Caco-2 (cell line): Measurements from ENCODE around the gene PSORS1C2. TPM values are rescaled to one million over a fixed set of nuclear protein-coding genes. Genes with fewer than 3 reads are reported as not detected.

Experiments
- BruUV-seq: library from RNA; stranded (reverse); fragments of 400-500 nt; replicated peaks from 2 replicates; lab custom pipeline; 2021; lab: Mats Ljungman, UMichigan
- CTCF ChIA-PET: fragments of 300-600 bp; sonication (Branson Sonifier 250); formaldehyde crosslinking; loops from one replicate; lab custom pipeline; 2022; ENCODE audit warnings: antibody characterized with exemption; lab: Charles Lee
- POLR2A ChIA-PET: fragments of 300-600 bp; sonication (Branson Sonifier 250); formaldehyde crosslinking; loops from one replicate; lab custom pipeline; 2022; ENCODE audit warnings: antibody characterized with exemption; lab: Charles Lee
- DNase-seq, 2 experiments: peaks; one replicate each; pipeline versions ENCODE4 v3.0.0 to v3.0.0-alpha.2; 2020 to 2022
- H3K27me3 ChIP-seq: replicated peaks from 2 replicates; pipeline ENCODE4 v1.6.0; 2011; ENCODE audit warnings: low read length; ENCODE audit not compliant: control insufficient read depth, insufficient read depth
- H3K36me3 ChIP-seq: 2 replicates; pipeline ENCODE4 v1.5.1; 2011; ENCODE audit warnings: low read length; ENCODE audit not compliant: control insufficient read depth, insufficient read depth
- H3K4me1 ChIP-seq: fragments of 250-450 bp; sonication (Bioruptor Pico); 2 replicates; pipeline ENCODE4 v1.5.1; 2020; ENCODE audit warnings: mild to moderate bottlenecking
- H3K4me3 ChIP-seq: 2 replicates; pipeline ENCODE4 v1.5.1; 2011; ENCODE audit warnings: low read depth, mild to moderate bottlenecking, control low read depth, low read length
- H3K9me3 ChIP-seq: fragments of 250-450 bp; sonication (Bioruptor Pico); 2 replicates; pipeline ENCODE4 v1.5.1; 2020; ENCODE audit warnings: mild to moderate bottlenecking, moderate library complexity
- H3K27ac Mint-ChIP-seq: one replicate; pipeline ENCODE4 v1.8.0; 2022; ENCODE audit warnings: mixed read lengths; ENCODE audit not compliant: unreplicated experiment
- H3K27me3 Mint-ChIP-seq: one replicate; pipeline ENCODE4 v1.8.0; 2022; ENCODE audit warnings: mixed read lengths; ENCODE audit not compliant: insufficient read depth, unreplicated experiment
- H3K36me3 Mint-ChIP-seq: one replicate; pipeline ENCODE4 v1.8.0; 2022; ENCODE audit warnings: mild to moderate bottlenecking, mixed read lengths; ENCODE audit not compliant: insufficient read depth, unreplicated experiment
- H3K4me1 Mint-ChIP-seq: one replicate; pipeline ENCODE4 v1.8.0; 2022; ENCODE audit warnings: low read depth, mixed read lengths; ENCODE audit not compliant: unreplicated experiment
- H3K4me3 Mint-ChIP-seq: one replicate; pipeline ENCODE4 v1.8.0; 2022; ENCODE audit warnings: mild to moderate bottlenecking, moderate library complexity, mixed read lengths; ENCODE audit not compliant: unreplicated experiment
- H3K9me3 Mint-ChIP-seq: one replicate; pipeline ENCODE4 v1.8.0; 2022; ENCODE audit warnings: mixed read lengths; ENCODE audit not compliant: unreplicated experiment
- intact Hi-C: fragments of 100-400 bp; cut with micrococcal nuclease; formaldehyde crosslinking; loops from one replicate; pipeline ENCODE4 v1.10.0; 2022; ENCODE audit not compliant: unreplicated experiment
- total RNA-seq: library from RNA; stranded (reverse); gene quantifications from 2 replicates; pipeline ENCODE4 v1.2.3, GENCODE V29; 2022
- TF ChIP-seq, protein P1 (sequence below), 2 experiments: fragments of 200-600 bp in 1 of 2; IDR thresholded peaks; 1 replicate in 1 of 2; 2 replicates in 1 of 2; pipeline versions ENCODE4 v1.5.1 to v1.8.0; 2011 to 2022; ENCODE audit warnings: antibody characterized with exemption in 1 of 2, control low read depth in 1 of 2, inconsistent platforms in 1 of 2, low read depth in 1 of 2, low read length in 1 of 2, mild to moderate bottlenecking in 1 of 2, moderate library complexity in 1 of 2; ENCODE audit not compliant: insufficient read depth in 1 of 2, severe bottlenecking in 1 of 2, unreplicated experiment in 1 of 2

The PSORS1C2 gene
- total RNA-seq, 1 experiment from 2014 or later = not detected

DNA sequence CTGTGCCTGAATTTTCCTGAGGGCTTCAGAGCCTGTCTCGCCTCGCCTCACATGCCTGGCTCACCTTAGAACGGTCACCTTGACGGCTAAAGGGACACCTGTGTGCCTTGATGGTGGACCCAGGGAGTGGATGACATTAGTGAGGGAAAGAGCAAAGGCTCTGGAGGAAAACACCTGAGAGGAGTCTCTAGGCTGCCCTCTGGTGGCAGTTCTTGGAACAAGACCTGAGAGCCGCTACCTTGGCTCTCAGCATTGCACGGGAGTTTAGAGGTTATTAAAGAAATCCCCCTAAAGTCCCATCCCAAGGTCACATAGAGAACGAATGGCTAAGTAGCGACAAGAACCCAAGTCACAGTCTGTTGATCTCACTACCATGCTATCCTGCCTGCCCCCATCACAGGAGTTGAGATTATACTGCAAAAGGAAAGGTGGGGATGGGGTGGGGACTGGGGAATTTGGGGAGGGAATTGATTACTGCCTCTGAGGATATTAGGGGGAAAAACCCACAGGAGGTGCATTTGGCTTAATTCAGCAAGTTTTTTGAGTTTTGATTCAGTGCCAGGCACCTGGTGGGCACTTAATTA, 10.7 kb downstream of the PSORS1C2 start:
- Histone ChIP-seq H3K4me3 (no peak overlapping the region), H3K4me1 (no peaks in the 10 kb centered on the region), H3K9me3 (no peaks in the 10 kb centered on the region), H3K27me3 (no peaks in the 10 kb centered on the region), H3K36me3 (no peaks in the 10 kb centered on the region)
- DNase-seq = peak; percentile 68 to 77
- peaks cover 6% of the 10 kb centered on the region for H3K27me3 Mint-ChIP-seq
- TF ChIP-seq, protein P1, sequence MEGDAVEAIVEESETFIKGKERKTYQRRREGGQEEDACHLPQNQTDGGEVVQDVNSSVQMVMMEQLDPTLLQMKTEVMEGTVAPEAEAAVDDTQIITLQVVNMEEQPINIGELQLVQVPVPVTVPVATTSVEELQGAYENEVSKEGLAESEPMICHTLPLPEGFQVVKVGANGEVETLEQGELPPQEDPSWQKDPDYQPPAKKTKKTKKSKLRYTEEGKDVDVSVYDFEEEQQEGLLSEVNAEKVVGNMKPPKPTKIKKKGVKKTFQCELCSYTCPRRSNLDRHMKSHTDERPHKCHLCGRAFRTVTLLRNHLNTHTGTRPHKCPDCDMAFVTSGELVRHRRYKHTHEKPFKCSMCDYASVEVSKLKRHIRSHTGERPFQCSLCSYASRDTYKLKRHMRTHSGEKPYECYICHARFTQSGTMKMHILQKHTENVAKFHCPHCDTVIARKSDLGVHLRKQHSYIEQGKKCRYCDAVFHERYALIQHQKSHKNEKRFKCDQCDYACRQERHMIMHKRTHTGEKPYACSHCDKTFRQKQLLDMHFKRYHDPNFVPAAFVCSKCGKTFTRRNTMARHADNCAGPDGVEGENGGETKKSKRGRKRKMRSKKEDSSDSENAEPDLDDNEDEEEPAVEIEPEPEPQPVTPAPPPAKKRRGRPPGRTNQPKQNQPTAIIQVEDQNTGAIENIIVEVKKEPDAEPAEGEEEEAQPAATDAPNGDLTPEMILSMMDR (IDR thresholded peaks at IDR 0.05; ENCODE audit: insufficient read depth in 1 of 2, low read depth in 1 of 2, low read length in 1 of 2, severe bottlenecking in 1 of 2, unreplicated experiment in 1 of 2) = peak; percentile 75 to 89
- CTCF ChIA-PET = interaction anchor here (0.6 to 1.8 kb wide), 5 partner anchors 11 to 68 kb away, joined by 3 to 12 read pairs (median 3); partner anchors contain the start of genes CCHCR1, PSORS1C2 and TCF19
- intact Hi-C loops = no loop called here
- no peak overlapping the region for H3K27ac Mint-ChIP-seq
- H3K4me3 Mint-ChIP-seq = no peak overlapping the region
- no peaks in the 10 kb centered on the region for H3K9me3 Mint-ChIP-seq
- peaks cover 17% of the 10 kb centered on the region for H3K4me1 Mint-ChIP-seq
- no TSS peak for BruUV-seq
- POLR2A ChIA-PET = no interaction called here
- peaks cover 5% of the 10 kb centered on the region for H3K36me3 Mint-ChIP-seq

DNA sequence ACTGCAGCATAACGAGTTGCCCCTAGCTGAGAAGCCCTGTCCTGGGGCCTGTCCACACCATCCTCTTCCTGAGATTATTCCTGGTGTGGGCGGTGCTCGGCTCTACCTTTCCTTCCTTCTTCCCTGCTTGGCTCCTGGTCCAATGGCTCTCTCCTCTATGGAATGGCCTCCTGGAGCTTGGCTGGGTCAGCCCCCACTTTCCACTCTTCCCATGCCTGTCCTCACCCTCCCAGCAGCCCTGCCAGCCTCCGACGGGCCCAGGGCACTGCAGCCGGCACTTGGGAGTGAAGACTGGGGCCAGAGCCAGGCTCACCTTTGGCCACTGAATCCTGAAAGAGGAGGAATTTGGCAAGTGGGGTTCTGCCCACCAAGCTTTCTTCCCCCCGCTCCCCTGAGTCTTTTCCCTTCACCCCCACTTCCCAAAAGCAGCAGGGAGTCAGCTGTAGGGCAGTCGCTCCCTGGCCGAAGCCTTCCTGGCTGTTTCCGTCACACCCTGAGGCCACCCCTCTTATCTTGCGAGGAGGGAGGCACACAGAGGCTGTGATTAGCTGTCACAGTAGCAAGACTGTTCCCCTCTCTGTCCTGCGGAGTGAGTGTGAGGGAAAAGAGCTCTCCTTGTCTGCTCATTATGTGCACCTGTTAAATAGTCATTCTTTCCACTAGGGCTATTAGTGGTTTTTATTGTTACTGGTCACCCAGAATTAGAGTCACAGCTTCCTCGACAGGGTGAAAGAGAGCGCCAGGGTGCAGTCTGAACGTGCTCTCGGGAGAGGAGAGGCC, 12.3 kb downstream of the PSORS1C2 start:
- intact Hi-C loops = no loop called here
- CTCF ChIA-PET = no interaction called here
- no peaks in the 10 kb centered on the region for H3K4me1 ChIP-seq
- no peaks in the 10 kb centered on the region for H3K36me3 ChIP-seq
- Mint-ChIP-seq H3K4me1 (peaks cover 17% of the 10 kb centered on the region), H3K9me3 (no peaks in the 10 kb centered on the region), H3K4me3 (no peak overlapping the region), H3K36me3 (peaks cover 5% of the 10 kb centered on the region), H3K27me3 (peaks cover 6% of the 10 kb centered on the region), H3K27ac (no peak overlapping the region)
- no peaks in the 10 kb centered on the region for H3K9me3 ChIP-seq
- H3K27me3 ChIP-seq = no peaks in the 10 kb centered on the region
- TF ChIP-seq, protein P1 (IDR thresholded peaks at IDR 0.05; ENCODE audit: insufficient read depth in 1 of 2, low read depth in 1 of 2, low read length in 1 of 2, severe bottlenecking in 1 of 2, unreplicated experiment in 1 of 2) = no peak
- no peak for DNase-seq
- BruUV-seq = no TSS peak
- POLR2A ChIA-PET = no interaction called here
- no peak overlapping the region for H3K4me3 ChIP-seq

DNA sequence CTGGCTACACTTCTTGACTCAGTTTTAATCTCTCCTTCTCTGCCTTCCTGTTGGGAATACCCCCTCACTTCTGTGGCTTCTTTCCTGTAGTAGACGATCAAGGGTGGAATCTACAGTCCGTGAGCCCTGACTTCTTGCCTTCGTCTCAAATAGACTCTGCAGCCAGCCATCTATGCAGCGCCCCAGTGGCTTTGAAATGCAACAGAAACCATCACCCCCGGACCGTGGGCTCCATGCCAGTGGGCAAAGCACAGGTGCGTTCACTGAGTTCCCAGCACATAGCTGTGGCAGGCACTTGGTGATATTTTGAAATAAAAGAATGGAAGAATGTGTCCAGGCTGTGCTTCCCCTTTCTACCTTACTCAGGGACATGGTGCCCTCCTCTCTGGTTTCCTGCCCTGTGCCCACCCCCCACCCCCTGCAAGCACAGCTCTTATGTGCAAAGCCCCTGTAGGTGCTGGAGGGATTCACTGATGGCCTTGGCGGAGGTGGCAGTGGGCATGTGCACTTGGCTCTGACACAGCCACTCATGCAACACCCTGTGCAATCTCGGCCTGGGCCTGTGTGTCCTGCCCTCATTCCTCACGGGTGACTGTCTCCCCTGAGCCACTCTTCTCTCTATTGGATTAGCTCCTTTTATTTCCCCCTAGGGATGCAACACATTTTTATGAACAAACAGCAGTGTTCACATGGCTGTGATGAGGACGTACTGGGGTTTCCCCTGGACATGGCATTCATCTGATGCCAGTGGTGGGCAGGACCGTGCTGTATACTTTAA, 13.1 kb downstream of the PSORS1C2 start:
- H3K4me1 Mint-ChIP-seq = peaks cover 17% of the 10 kb centered on the region
- H3K4me3 Mint-ChIP-seq = no peak overlapping the region
- Histone ChIP-seq H3K4me1 (no peaks in the 10 kb centered on the region), H3K9me3 (no peaks in the 10 kb centered on the region), H3K36me3 (no peaks in the 10 kb centered on the region), H3K4me3 (no peak overlapping the region), H3K27me3 (no peaks in the 10 kb centered on the region)
- H3K9me3 Mint-ChIP-seq = no peaks in the 10 kb centered on the region
- TF ChIP-seq, protein P1 (IDR thresholded peaks at IDR 0.05; ENCODE audit: insufficient read depth in 1 of 2, low read depth in 1 of 2, low read length in 1 of 2, severe bottlenecking in 1 of 2, unreplicated experiment in 1 of 2) = no peak
- POLR2A ChIA-PET = no interaction called here
- peaks cover 5% of the 10 kb centered on the region for H3K36me3 Mint-ChIP-seq
- BruUV-seq = no TSS peak
- intact Hi-C loops = no loop called here
- no peak for DNase-seq
- CTCF ChIA-PET = interaction anchor here (0.7 kb wide), 1 partner anchor 39 kb away, joined by 3 read pairs; no protein-coding TSS in a partner anchor
- peaks cover 6% of the 10 kb centered on the region for H3K27me3 Mint-ChIP-seq
- H3K27ac Mint-ChIP-seq = no peak overlapping the region
